NAMALWA (cell line): Measurements from ENCODE around the gene TBC1D13.
"Not testable (repeated sequence)": the region's sequence is repeated elsewhere in the genome, so short reads cannot be mapped to it uniquely, and the experiment has no call there.

Source experiments
- DNase-seq: peaks from one replicate; pipeline ENCODE4 v3.0.0-alpha.2; 2015; ENCODE audit warnings: low spot score

TBC1D13 gene

GRCh38 chr9:128847803-128848202, 60.8 kb downstream of the TBC1D13 start:
- no peak for DNase-seq

- DNase-seq, result not testable (repeated sequence)
Observed at GRCh38 chr9:128851024-128851423, 64.0 kb downstream of the TBC1D13 start.

GRCh38 chr9:128851779-128852600, 64.9 kb downstream of the TBC1D13 start:
- DNase-seq, result peak; percentile 73

- not testable (repeated sequence) for DNase-seq
Observed at GRCh38 chr9:128852646-128853045, 65.6 kb downstream of the TBC1D13 start.

GRCh38 chr9:128854454-128854853, 67.4 kb downstream of the TBC1D13 start:
- DNase-seq, result not testable (repeated sequence)

GRCh38 chr9:128858476-128858875, 71.4 kb downstream of the TBC1D13 start:
- not testable (repeated sequence) for DNase-seq
